ENCODE data around the gene CYFIP1.

Gene CYFIP1

GRCh38 chr15:22930782-22931484 lies 49.2 kb downstream of the CYFIP1 start:
- Histone ChIP-seq H3K14ac (ENCODE audit: low read length) (no peak overlapping the region), H3K36me3 (ENCODE audit: control insufficient read depth in 1 of 2, insufficient read depth in 2 of 2, low read length in 2 of 2) (peaks cover 35 to 40% of the 10 kb centered on the region in 2 experiments), H4K91ac (ENCODE audit: low read depth, low read length) (no peak overlapping the region), H2BK120ac (ENCODE audit: insufficient read depth, low read length, poor library complexity) (no peak overlapping the region), H3K79me2 (ENCODE audit: control insufficient read depth, insufficient read depth, low read length, poor library complexity) (no peaks in the 10 kb centered on the region), H3K18ac (ENCODE audit: low read length) (no peak overlapping the region), H2BK12ac (ENCODE audit: low read length) (no peak overlapping the region), H4K8ac (ENCODE audit: low read depth, low read length) (no peak overlapping the region), H4K12ac (ENCODE audit: low read depth, low read length) (no peak overlapping the region), H3K4me3 (ENCODE audit: low read depth, low read length) (peak overlapping the region; percentile 5), H3K23ac (ENCODE audit: low read length) (no peak overlapping the region), H3K4me2 (ENCODE audit: low read length) (no peak overlapping the region), H2AFZ (ENCODE audit: insufficient read depth, low read length, poor library complexity) (no peak overlapping the region), H2AK5ac (ENCODE audit: low read length) (no peak overlapping the region), H2BK5ac (ENCODE audit: low read depth, low read length, poor library complexity) (no peak overlapping the region), H3K79me1 (ENCODE audit: low read length) (no peaks in the 10 kb centered on the region), H3K4me1 (ENCODE audit: control insufficient read depth in 1 of 2, insufficient read depth in 2 of 2, low read length in 2 of 2) (no peaks in the 10 kb centered on the region), H3K9ac (ENCODE audit: low read length) (no peak overlapping the region), H3K4ac (ENCODE audit: low read depth, low read length) (no peak overlapping the region), H3K9me3 (ENCODE audit: insufficient read depth, low read depth, low read length) (peaks cover 1% of the 10 kb centered on the region), H3K27ac (ENCODE audit: low read depth, low read length) (no peak overlapping the region), H3K27me3 (ENCODE audit: insufficient read depth, low read length) (no peaks in the 10 kb centered on the region)
- WGBS (ENCODE audit: extremely low coverage, insufficient coverage, insufficient read length): no CpG with 5 or more reads among the region's 10 CpGs
- no peak for DNase-seq

- H2BK12ac ChIP-seq (ENCODE audit: low read length): no peak overlapping the region
Observed at GRCh38 chr15:22927761-22928160, 52.4 kb downstream of the CYFIP1 start.

GRCh38 chr15:22925875-22926274 lies 54.3 kb downstream of the CYFIP1 start:
- Histone ChIP-seq H4K8ac (ENCODE audit: low read depth, low read length) (no peak overlapping the region), H3K36me3 (ENCODE audit: control insufficient read depth in 1 of 2, insufficient read depth in 2 of 2, low read length in 2 of 2) (peaks cover 24 to 25% of the 10 kb centered on the region in 2 experiments), H3K23ac (ENCODE audit: low read length) (no peak overlapping the region), H4K91ac (ENCODE audit: low read depth, low read length) (no peak overlapping the region), H3K4ac (ENCODE audit: low read depth, low read length) (no peak overlapping the region), H3K4me2 (ENCODE audit: low read length) (no peak overlapping the region), H3K14ac (ENCODE audit: low read length) (no peak overlapping the region), H3K4me3 (ENCODE audit: low read depth, low read length) (no peak overlapping the region), H3K9ac (ENCODE audit: low read length) (no peak overlapping the region), H3K79me2 (ENCODE audit: control insufficient read depth, insufficient read depth, low read length, poor library complexity) (no peaks in the 10 kb centered on the region), H3K79me1 (ENCODE audit: low read length) (no peaks in the 10 kb centered on the region), H2BK120ac (ENCODE audit: insufficient read depth, low read length, poor library complexity) (no peak overlapping the region), H2AFZ (ENCODE audit: insufficient read depth, low read length, poor library complexity) (no peak overlapping the region), H2BK12ac (ENCODE audit: low read length) (no peak overlapping the region), H2BK5ac (ENCODE audit: low read depth, low read length, poor library complexity) (no peak overlapping the region), H3K27ac (ENCODE audit: low read depth, low read length) (no peak overlapping the region), H3K18ac (ENCODE audit: low read length) (no peak overlapping the region), H3K27me3 (ENCODE audit: insufficient read depth, low read length) (no peaks in the 10 kb centered on the region), H4K12ac (ENCODE audit: low read depth, low read length) (no peak overlapping the region), H3K9me3 (ENCODE audit: insufficient read depth, low read depth, low read length) (peaks cover 1% of the 10 kb centered on the region), H2AK5ac (ENCODE audit: low read length) (no peak overlapping the region), H3K4me1 (ENCODE audit: control insufficient read depth in 1 of 2, insufficient read depth in 2 of 2, low read length in 2 of 2) (no peaks in the 10 kb centered on the region)
- no peak for DNase-seq
- no CpG with 5 or more reads among the region's 17 CpGs for WGBS (ENCODE audit: extremely low coverage, insufficient coverage, insufficient read length)

More at GRCh38 chr15:22927761-22928160, 52.4 kb downstream of the CYFIP1 start:
- Histone ChIP-seq H3K4ac (ENCODE audit: low read depth, low read length) (no peak overlapping the region), H3K9me3 (ENCODE audit: insufficient read depth, low read depth, low read length) (peaks cover 1% of the 10 kb centered on the region), H3K27ac (ENCODE audit: low read depth, low read length) (no peak overlapping the region), H4K91ac (ENCODE audit: low read depth, low read length) (no peak overlapping the region), H4K8ac (ENCODE audit: low read depth, low read length) (no peak overlapping the region), H3K4me2 (ENCODE audit: low read length) (no peak overlapping the region), H2BK5ac (ENCODE audit: low read depth, low read length, poor library complexity) (no peak overlapping the region), H4K12ac (ENCODE audit: low read depth, low read length) (no peak overlapping the region), H3K9ac (ENCODE audit: low read length) (no peak overlapping the region), H2AFZ (ENCODE audit: insufficient read depth, low read length, poor library complexity) (no peak overlapping the region), H3K18ac (ENCODE audit: low read length) (no peak overlapping the region), H2BK120ac (ENCODE audit: insufficient read depth, low read length, poor library complexity) (no peak overlapping the region), H3K79me2 (ENCODE audit: control insufficient read depth, insufficient read depth, low read length, poor library complexity) (no peaks in the 10 kb centered on the region), H3K4me1 (ENCODE audit: control insufficient read depth in 1 of 2, insufficient read depth in 2 of 2, low read length in 2 of 2) (no peaks in the 10 kb centered on the region), H3K4me3 (ENCODE audit: low read depth, low read length) (no peak overlapping the region), H3K14ac (ENCODE audit: low read length) (no peak overlapping the region), H3K36me3 (ENCODE audit: control insufficient read depth in 1 of 2, insufficient read depth in 2 of 2, low read length in 2 of 2) (peaks cover 37 to 39% of the 10 kb centered on the region in 2 experiments), H3K23ac (ENCODE audit: low read length) (no peak overlapping the region), H2AK5ac (ENCODE audit: low read length) (no peak overlapping the region), H3K79me1 (ENCODE audit: low read length) (no peaks in the 10 kb centered on the region), H3K27me3 (ENCODE audit: insufficient read depth, low read length) (no peaks in the 10 kb centered on the region)
- DNase-seq: no peak
- WGBS (ENCODE audit: extremely low coverage, insufficient coverage, insufficient read length): no CpG with 5 or more reads among the region's 25 CpGs

- WGBS (ENCODE audit: extremely low coverage, insufficient coverage, insufficient read length): no CpG with 5 or more reads among the region's 5 CpGs
- Histone ChIP-seq H3K4me1 (ENCODE audit: control insufficient read depth in 1 of 2, insufficient read depth in 2 of 2, low read length in 2 of 2) (no peaks in the 10 kb centered on the region), H3K27me3 (ENCODE audit: insufficient read depth, low read length) (no peaks in the 10 kb centered on the region), H2BK12ac (ENCODE audit: low read length) (peak overlapping the region; percentile 45), H3K14ac (ENCODE audit: low read length) (no peak overlapping the region), H3K36me3 (ENCODE audit: control insufficient read depth in 1 of 2, insufficient read depth in 2 of 2, low read length in 2 of 2) (peaks cover 29 to 31% of the 10 kb centered on the region in 2 experiments), H2AK5ac (ENCODE audit: low read length) (no peak overlapping the region), H3K18ac (ENCODE audit: low read length) (no peak overlapping the region), H2BK120ac (ENCODE audit: insufficient read depth, low read length, poor library complexity) (no peak overlapping the region), H3K23ac (ENCODE audit: low read length) (no peak overlapping the region), H3K4ac (ENCODE audit: low read depth, low read length) (no peak overlapping the region), H3K79me2 (ENCODE audit: control insufficient read depth, insufficient read depth, low read length, poor library complexity) (peaks cover 1% of the 10 kb centered on the region), H2BK5ac (ENCODE audit: low read depth, low read length, poor library complexity) (no peak overlapping the region), H4K8ac (ENCODE audit: low read depth, low read length) (no peak overlapping the region), H3K27ac (ENCODE audit: low read depth, low read length) (no peak overlapping the region), H3K79me1 (ENCODE audit: low read length) (peaks cover 4% of the 10 kb centered on the region), H4K91ac (ENCODE audit: low read depth, low read length) (no peak overlapping the region), H3K9me3 (ENCODE audit: insufficient read depth, low read depth, low read length) (peaks cover 2% of the 10 kb centered on the region), H4K12ac (ENCODE audit: low read depth, low read length) (no peak overlapping the region), H2AFZ (ENCODE audit: insufficient read depth, low read length, poor library complexity) (no peak overlapping the region), H3K9ac (ENCODE audit: low read length) (no peak overlapping the region), H3K4me3 (ENCODE audit: low read depth, low read length) (no peak overlapping the region), H3K4me2 (ENCODE audit: low read length) (no peak overlapping the region)
- DNase-seq: no peak
Observed at GRCh38 chr15:22922003-22922402, 58.2 kb downstream of the CYFIP1 start.
